BJ (cell line): Measurements from ENCODE around the gene VTI1A. TPM values are rescaled to one million over a fixed set of nuclear protein-coding genes. Genes with fewer than 3 reads are reported as not detected.

Source experiments
- CTCF ChIA-PET: fragments of 350-600 bp; formaldehyde crosslinking; extraction: SDS; loops from one replicate; lab custom pipeline; 2021; ENCODE audit warnings: antibody characterized with exemption, inconsistent platforms; lab: Yijun Ruan, JAX
- POLR2A ChIA-PET: fragments of 300-600 bp; sonication (Branson Sonifier 250); formaldehyde crosslinking; extraction: SDS; loops from one replicate; lab custom pipeline; 2021; ENCODE audit warnings: antibody characterized with exemption; lab: Charles Lee
- DNase-seq: peaks from one replicate; pipeline ENCODE4 v3.0.0-alpha.2; 2011; ENCODE audit warnings: low read depth
- H3K27me3 ChIP-seq: 2 replicates; pipeline ENCODE4 v1.6.0; 2011; ENCODE audit warnings: low read length; ENCODE audit not compliant: control insufficient read depth, insufficient read depth
- H3K36me3 ChIP-seq: 2 replicates; pipeline ENCODE4 v1.5.1; 2011; ENCODE audit warnings: low read length; ENCODE audit not compliant: control insufficient read depth, insufficient read depth
- H3K4me3 ChIP-seq: 2 replicates; pipeline ENCODE4 v1.5.1; 2011; ENCODE audit warnings: low read depth, mild to moderate bottlenecking, control low read depth, low read length
- polyA plus RNA-seq: library from polyadenylated mRNA; depleted of rRNA; stranded (reverse); fragments of >200 nt; gene quantifications from 2 replicates; pipeline ENCODE4 v1.2.3, GENCODE V29; 2011
- TF ChIP-seq, protein P1 (sequence below): IDR thresholded peaks from 2 replicates; pipeline ENCODE4 v1.5.1; 2011; ENCODE audit warnings: low read depth, mild to moderate bottlenecking, control low read depth, inconsistent platforms, low read length, moderate library complexity; ENCODE audit not compliant: insufficient read depth

The VTI1A gene
- polyA plus RNA-seq, 1 experiment, result 13.4 TPM

DNA sequence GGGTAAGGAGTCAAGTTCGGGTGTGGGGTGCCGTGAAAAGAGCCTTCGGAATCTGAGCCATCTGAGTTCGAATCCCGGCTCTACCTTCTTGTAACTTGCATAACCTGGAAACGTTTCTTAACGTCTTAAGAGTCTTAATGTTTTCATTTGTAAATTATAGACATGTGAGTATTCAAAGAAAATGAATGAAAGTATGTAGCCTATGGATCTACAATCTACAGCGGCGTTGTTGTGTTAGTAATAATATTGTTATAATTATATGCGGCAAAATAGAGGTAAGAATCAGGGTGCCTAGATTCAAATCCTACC, 559 bp downstream of the VTI1A start:
- POLR2A ChIA-PET, result no interaction called here
- CTCF ChIA-PET, result interaction anchor here (0.9 kb wide), 1 partner anchor 44 kb away, joined by 3 read pairs; no protein-coding TSS in a partner anchor

GRCh38 chr10:112448888-112449287, 1.9 kb downstream of the VTI1A start:
- no peaks in the 10 kb centered on the region for H3K36me3 ChIP-seq
- ChIA-PET POLR2A (no interaction called here), CTCF (no interaction called here)
- no peak for DNase-seq
- H3K27me3 ChIP-seq, result no peaks in the 10 kb centered on the region
- H3K4me3 ChIP-seq, result no peak overlapping the region
- TF ChIP-seq, protein P1, sequence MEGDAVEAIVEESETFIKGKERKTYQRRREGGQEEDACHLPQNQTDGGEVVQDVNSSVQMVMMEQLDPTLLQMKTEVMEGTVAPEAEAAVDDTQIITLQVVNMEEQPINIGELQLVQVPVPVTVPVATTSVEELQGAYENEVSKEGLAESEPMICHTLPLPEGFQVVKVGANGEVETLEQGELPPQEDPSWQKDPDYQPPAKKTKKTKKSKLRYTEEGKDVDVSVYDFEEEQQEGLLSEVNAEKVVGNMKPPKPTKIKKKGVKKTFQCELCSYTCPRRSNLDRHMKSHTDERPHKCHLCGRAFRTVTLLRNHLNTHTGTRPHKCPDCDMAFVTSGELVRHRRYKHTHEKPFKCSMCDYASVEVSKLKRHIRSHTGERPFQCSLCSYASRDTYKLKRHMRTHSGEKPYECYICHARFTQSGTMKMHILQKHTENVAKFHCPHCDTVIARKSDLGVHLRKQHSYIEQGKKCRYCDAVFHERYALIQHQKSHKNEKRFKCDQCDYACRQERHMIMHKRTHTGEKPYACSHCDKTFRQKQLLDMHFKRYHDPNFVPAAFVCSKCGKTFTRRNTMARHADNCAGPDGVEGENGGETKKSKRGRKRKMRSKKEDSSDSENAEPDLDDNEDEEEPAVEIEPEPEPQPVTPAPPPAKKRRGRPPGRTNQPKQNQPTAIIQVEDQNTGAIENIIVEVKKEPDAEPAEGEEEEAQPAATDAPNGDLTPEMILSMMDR, result no peak

More for the DNA sequence above, 559 bp downstream of the VTI1A start:
- H3K27me3 ChIP-seq, result no peaks in the 10 kb centered on the region
- peak overlapping the region; percentile 75 for H3K4me3 ChIP-seq
- TF ChIP-seq, protein P1, result no peak
- H3K36me3 ChIP-seq, result no peaks in the 10 kb centered on the region
- DNase-seq, result no peak

GRCh38 chr10:112454910-112455779, 8.1 kb downstream of the VTI1A start:
- ChIA-PET POLR2A (no interaction called here), CTCF (interaction anchor here (0.9 kb wide), 1 partner anchor 17 kb away, joined by 3 read pairs; no protein-coding TSS in a partner anchor)
- H3K36me3 ChIP-seq, result no peaks in the 10 kb centered on the region

GRCh38 chr10:112456533-112456932, 9.5 kb downstream of the VTI1A start:
- POLR2A ChIA-PET, result no interaction called here
- TF ChIP-seq, protein P1, result no peak
- no peak overlapping the region for H3K4me3 ChIP-seq
- no peak for DNase-seq
- H3K27me3 ChIP-seq, result no peaks in the 10 kb centered on the region
- no peaks in the 10 kb centered on the region; the same call in 1 of the 2 replicates for H3K36me3 ChIP-seq
- CTCF ChIA-PET, result interaction anchor here (0.6 to 1.3 kb wide), 2 partner anchors 15 to 739 kb away, joined by 3 to 6 read pairs; no protein-coding TSS in a partner anchor

More at GRCh38 chr10:112454910-112455779, 8.1 kb downstream of the VTI1A start:
- H3K4me3 ChIP-seq, result no peak overlapping the region
- DNase-seq, result no peak
- TF ChIP-seq, protein P1, result no peak
- H3K27me3 ChIP-seq, result no peaks in the 10 kb centered on the region

DNA sequence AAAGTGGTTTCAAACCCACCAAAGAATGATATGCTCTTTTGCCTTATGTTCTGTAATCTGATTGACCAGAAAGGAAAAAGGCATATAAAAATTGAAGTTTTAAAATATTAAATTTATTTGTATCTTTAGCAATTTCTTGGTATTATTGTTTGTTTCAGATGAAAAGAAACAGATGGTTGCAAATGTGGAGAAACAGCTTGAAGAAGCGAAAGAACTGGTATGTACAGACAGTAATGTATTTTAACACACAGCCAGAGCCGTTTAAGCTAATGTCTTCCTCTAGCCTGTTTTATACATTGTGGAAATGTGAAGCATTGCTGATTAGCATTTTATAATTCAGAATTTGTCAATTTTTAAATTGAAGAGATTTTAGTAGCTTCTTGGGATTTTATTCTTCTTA, 13.4 kb downstream of the VTI1A start:
- no peak overlapping the region for H3K4me3 ChIP-seq
- TF ChIP-seq, protein P1, result no peak
- no peaks in the 10 kb centered on the region for H3K27me3 ChIP-seq
- no peak for DNase-seq
- no peaks in the 10 kb centered on the region; the same call in 1 of the 2 replicates for H3K36me3 ChIP-seq
- ChIA-PET CTCF (interaction anchor here (0.9 to 1.6 kb wide), 4 partner anchors 10 to 1103 kb away, joined by 3 to 5 read pairs (median 4); no protein-coding TSS in a partner anchor), POLR2A (no interaction called here)
